ENCODE results near the gene ASB3.

ASB3 gene

DNA sequence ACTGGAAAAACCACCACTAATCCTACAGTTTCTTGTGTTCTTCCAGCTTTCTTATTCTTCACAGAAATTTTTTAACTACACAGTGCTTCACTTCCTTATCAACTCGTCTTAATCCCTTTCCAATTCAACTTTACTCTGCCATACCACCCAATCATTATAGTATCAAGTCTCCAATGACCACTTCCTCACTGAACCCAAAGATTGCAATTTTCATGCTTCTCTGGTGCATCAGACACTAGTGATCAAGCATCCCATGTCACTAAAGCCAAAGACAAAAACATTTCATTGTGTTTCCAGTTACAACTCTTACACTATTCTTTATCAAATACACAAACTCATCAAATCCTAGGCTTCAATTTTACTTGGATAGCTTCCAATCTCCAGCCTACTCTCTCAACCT, 9.6 kb downstream of the ASB3 start:
- Histone ChIP-seq H3K9me2 (replicated peaks; ENCODE audit: control insufficient read depth, low read length) (no peaks in the 10 kb centered on the region), H3F3A (ENCODE audit: control insufficient read depth, insufficient read depth) (peaks cover 27% of the 10 kb centered on the region)

GRCh38 chr2:53770264-53770663, 16.5 kb downstream of the ASB3 start:
- Histone ChIP-seq H4K20me1 (ENCODE audit: control insufficient read depth, insufficient read depth, low read depth, low read length) (peaks cover 5% of the 10 kb centered on the region; the same call in 1 of the 2 replicates), H3K27ac (ENCODE audit: low read depth, low read length) (no peak overlapping the region), H3K4me3 (ENCODE audit: low read length) (peak overlapping the region; percentile 96), H3K9me3 (ENCODE audit: control insufficient read depth, insufficient read depth, low read length) (no peaks in the 10 kb centered on the region), H3K36me3 (ENCODE audit: control insufficient read depth, low read length) (peaks cover 50% of the 10 kb centered on the region), H3K79me2 (ENCODE audit: control insufficient read depth, low read length) (peaks cover 88% of the 10 kb centered on the region), H3K4me2 (ENCODE audit: low read length) (peak overlapping the region; percentile 79), H3F3A (ENCODE audit: control insufficient read depth, insufficient read depth) (peaks cover 42% of the 10 kb centered on the region), H3K27me3 (ENCODE audit: control insufficient read depth, low read length) (no peaks in the 10 kb centered on the region), H3K9me2 (replicated peaks; ENCODE audit: control insufficient read depth, low read length) (no peaks in the 10 kb centered on the region), H3K4me1 (ENCODE audit: control insufficient read depth, low read length) (peaks cover 32% of the 10 kb centered on the region)
- TF ChIP-seq, protein P1, sequence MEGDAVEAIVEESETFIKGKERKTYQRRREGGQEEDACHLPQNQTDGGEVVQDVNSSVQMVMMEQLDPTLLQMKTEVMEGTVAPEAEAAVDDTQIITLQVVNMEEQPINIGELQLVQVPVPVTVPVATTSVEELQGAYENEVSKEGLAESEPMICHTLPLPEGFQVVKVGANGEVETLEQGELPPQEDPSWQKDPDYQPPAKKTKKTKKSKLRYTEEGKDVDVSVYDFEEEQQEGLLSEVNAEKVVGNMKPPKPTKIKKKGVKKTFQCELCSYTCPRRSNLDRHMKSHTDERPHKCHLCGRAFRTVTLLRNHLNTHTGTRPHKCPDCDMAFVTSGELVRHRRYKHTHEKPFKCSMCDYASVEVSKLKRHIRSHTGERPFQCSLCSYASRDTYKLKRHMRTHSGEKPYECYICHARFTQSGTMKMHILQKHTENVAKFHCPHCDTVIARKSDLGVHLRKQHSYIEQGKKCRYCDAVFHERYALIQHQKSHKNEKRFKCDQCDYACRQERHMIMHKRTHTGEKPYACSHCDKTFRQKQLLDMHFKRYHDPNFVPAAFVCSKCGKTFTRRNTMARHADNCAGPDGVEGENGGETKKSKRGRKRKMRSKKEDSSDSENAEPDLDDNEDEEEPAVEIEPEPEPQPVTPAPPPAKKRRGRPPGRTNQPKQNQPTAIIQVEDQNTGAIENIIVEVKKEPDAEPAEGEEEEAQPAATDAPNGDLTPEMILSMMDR (IDR thresholded peaks at IDR 0.05; ENCODE audit: low read depth, low read length, poor library complexity, severe bottlenecking), result no peak
- TF ChIP-seq EZH2phosphoT487 (IDR thresholded peaks at IDR 0.05; ENCODE audit: borderline replicate concordance, low read length), result no peak

More for the DNA sequence above, 9.6 kb downstream of the ASB3 start:
- TF ChIP-seq, protein P1 (IDR thresholded peaks at IDR 0.05; ENCODE audit: low read depth, low read length, poor library complexity, severe bottlenecking), result no peak
- TF ChIP-seq EZH2phosphoT487 (IDR thresholded peaks at IDR 0.05; ENCODE audit: borderline replicate concordance, low read length), result no peak
- Histone ChIP-seq H3K9me3 (ENCODE audit: control insufficient read depth, insufficient read depth, low read length) (no peaks in the 10 kb centered on the region), H4K20me1 (ENCODE audit: control insufficient read depth, insufficient read depth, low read depth, low read length) (no peaks in the 10 kb centered on the region), H3K4me1 (ENCODE audit: control insufficient read depth, low read length) (no peaks in the 10 kb centered on the region), H3K79me2 (ENCODE audit: control insufficient read depth, low read length) (peaks cover 98% of the 10 kb centered on the region), H3K27me3 (ENCODE audit: control insufficient read depth, low read length) (no peaks in the 10 kb centered on the region), H3K27ac (ENCODE audit: low read depth, low read length) (no peak overlapping the region), H3K4me2 (ENCODE audit: low read length) (no peak overlapping the region), H3K36me3 (ENCODE audit: control insufficient read depth, low read length) (peaks cover 85% of the 10 kb centered on the region), H3K4me3 (ENCODE audit: low read length) (no peak overlapping the region)

- peaks cover 33% of the 10 kb centered on the region for H3F3A ChIP-seq (ENCODE audit: control insufficient read depth, insufficient read depth)
- peaks cover 32% of the 10 kb centered on the region for H3K4me1 ChIP-seq (ENCODE audit: control insufficient read depth, low read length)
- H3K4me3 ChIP-seq (ENCODE audit: low read length), result peak overlapping the region; percentile 96
- no peaks in the 10 kb centered on the region for H3K27me3 ChIP-seq (ENCODE audit: control insufficient read depth, low read length)
- H3K4me2 ChIP-seq (ENCODE audit: low read length), result peak overlapping the region; percentile 79
- peaks cover 5% of the 10 kb centered on the region; the same call in 1 of the 2 replicates for H4K20me1 ChIP-seq (ENCODE audit: control insufficient read depth, insufficient read depth, low read depth, low read length)
- H3K36me3 ChIP-seq (ENCODE audit: control insufficient read depth, low read length), result peaks cover 44% of the 10 kb centered on the region
- H3K79me2 ChIP-seq (ENCODE audit: control insufficient read depth, low read length), result peaks cover 79% of the 10 kb centered on the region
- H3K9me3 ChIP-seq (ENCODE audit: control insufficient read depth, insufficient read depth, low read length), result no peaks in the 10 kb centered on the region
- TF ChIP-seq, protein P1 (IDR thresholded peaks at IDR 0.05; ENCODE audit: low read depth, low read length, poor library complexity, severe bottlenecking), result no peak
- TF ChIP-seq EZH2phosphoT487 (IDR thresholded peaks at IDR 0.05; ENCODE audit: borderline replicate concordance, low read length), result no peak
- no peak overlapping the region for H3K27ac ChIP-seq (ENCODE audit: low read depth, low read length)
- H3K9me2 ChIP-seq (replicated peaks; ENCODE audit: control insufficient read depth, low read length), result no peaks in the 10 kb centered on the region
These were observed 17.3 kb downstream of the ASB3 start for GRCh38 chr2:53769318-53769945.
